HG02938 (cell line): ENCODE measurements around the gene LHX4.
"Not testable (repeated sequence)": the region's sequence is repeated elsewhere in the genome, so short reads cannot be mapped to it uniquely, and the experiment has no call there.

Source experiments
- ATAC-seq: cut with Tn5 transposase; IDR thresholded peaks from one replicate; pipeline ENCODE4 v1.9.1; 2021; ENCODE audit warnings: mild to moderate bottlenecking, moderate library complexity; ENCODE audit not compliant: unreplicated experiment

Gene LHX4

DNA sequence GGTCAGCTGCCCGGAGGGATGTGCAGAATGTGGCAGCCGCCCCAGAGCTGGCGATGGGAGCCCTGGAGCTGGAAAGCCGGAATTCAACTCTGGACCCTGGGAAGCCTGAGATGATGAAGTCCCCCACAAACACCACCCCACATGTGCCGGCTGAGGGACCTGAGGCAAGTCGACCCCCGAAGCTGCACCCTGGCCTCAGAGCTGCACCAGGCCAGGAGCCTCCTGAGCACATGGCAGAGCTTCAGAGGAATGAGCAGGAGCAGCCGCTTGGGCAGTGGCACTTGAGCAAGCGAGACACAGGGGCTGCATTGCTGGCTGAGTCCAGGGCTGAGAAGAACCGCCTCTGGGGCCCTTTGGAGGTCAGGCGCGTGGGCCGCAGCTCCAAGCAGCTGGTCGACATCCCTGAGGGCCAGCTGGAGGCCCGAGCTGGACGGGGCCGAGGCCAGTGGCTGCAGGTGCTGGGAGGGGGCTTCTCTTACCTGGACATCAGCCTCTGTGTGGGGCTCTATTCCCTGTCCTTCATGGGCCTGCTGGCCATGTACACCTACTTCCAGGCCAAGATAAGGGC lies 33.5 kb upstream of the LHX4 start:
- ATAC-seq: no peak

DNA sequence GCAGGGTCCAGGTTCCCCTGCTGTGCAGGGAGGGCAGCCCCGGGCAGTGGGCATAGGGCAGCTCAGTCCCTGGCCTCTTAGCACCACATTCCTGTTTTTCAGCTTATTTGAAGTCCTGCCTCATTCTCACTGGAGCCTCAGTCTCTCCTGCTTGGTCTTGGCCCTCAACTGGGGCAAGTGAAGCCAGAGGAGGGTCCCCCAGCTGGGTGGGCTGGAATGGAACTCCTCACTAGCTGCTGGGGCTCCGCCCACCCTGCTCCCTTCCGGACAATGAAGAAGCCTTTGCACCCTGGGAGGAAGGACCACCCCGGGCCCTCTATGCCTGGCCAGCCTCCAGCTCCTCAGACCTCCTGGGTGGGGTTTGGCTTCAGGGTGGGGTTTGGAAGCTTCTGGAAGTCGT lies 32.8 kb upstream of the LHX4 start:
- no peak for ATAC-seq

DNA sequence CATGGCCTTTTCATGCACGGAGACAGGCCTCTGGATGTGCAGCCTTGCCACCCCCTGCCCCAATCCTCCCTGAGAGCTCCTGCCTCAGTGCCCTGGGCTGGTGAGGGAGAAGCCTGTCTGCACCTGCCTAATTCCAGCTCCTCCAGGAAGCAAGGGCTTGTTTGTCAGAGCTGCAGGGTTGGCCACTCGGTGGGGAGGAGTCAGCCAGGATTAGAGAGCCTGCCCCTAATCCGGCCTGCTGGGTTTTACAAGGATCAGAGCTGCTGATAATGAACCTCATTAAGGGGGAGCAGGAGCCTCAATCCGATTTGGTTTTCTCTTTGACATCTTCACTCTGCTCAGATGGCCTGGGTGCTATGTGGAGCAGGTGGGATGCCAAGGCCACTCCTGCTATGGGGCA lies 31.9 kb upstream of the LHX4 start:
- ATAC-seq: no peak

DNA sequence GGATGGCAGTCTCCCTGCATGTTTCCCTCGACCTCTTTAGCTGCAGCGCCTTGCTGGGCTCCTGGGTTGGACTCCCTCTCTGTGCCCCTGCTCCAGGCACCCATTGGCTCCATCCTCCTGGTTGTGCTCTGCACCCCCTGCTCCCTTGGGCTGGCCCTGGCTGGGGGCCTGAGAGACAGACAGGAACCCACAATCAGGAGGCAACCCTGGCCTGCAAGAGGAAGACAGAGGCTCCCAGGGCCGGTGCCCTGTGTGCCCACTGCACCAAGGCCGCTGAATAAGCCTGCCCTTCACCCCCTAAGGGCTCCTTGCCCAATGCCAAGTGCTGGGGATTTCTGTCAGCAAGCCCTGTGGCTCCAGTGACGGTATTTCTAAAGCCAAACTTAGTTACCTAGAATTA lies 31.5 kb upstream of the LHX4 start:
- ATAC-seq: no peak

DNA sequence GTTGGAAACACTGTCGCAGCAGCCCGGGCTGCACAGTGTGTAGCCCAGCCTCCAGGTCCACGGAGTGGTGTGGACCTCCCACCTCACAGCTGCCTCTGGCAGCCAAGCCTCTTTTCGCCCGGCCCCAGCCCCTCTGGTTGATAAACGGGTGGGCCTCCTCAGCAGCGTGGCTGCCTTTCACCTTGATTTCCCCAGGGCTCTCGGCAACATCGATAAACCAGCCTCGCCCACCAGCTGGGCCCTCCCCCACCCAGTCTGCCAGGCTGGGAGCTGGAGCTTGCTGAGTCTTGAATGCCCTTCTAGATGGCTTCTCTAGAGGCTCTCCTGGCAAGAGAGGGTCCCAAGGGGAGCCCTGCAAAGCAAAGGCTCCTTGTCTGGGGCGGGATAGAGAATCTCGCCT lies 31.0 kb upstream of the LHX4 start:
- no peak for ATAC-seq

DNA sequence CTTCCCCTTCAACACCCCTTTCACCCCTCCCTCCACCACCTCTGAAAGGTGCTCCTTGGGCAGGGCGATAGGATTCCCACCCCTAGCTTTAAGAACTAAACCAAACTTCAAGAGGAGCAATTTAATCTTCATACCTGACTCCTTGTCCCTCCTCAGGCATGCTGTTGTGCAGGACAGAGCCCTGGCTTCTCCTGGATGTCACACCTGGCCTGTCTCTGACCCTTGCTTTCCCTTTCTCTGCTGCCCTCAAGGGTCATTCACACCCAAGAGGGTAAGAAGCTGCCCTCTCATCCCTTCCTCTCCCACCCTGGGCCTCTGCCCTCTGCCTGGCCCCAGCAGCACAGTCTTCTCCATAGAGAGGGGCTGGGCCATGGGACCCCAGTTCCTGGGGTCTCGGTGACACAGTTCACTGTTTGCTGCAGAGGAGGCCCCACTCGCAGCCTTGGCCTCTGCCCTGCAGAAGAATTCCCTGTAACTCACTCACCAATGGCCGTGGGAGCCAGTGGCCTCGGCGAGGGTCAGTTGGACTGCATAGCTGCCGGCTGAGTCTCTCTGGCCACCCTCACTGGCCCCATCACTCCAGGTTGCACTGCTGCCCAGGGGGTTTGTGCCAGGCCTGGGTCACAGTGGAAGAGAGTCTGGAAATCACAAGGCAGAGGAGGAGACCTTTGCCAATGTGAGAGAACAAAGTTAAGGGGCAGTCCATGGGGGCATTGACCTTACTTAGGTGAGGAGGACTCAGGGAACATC lies 28.4 kb upstream of the LHX4 start:
- no peak for ATAC-seq

DNA sequence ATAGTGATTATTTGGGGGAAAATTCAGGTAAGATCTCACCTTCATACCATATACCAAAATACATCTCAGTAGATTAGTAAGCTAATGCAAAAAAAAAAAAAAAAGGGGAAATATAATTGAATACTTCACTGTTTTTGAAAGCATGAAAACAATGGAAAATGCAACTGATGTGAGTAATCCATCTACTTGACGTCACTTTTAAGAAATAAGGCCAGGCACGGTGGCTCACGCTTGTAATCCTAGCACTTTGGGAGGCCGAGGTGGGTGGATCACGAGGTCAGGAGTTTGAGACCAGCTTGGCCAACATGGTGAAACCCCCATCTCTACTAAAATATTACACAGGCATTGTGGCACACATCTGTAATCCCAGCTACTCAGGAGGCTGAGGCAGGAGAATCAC lies 27.5 kb upstream of the LHX4 start:
- ATAC-seq: not testable (repeated sequence)

DNA sequence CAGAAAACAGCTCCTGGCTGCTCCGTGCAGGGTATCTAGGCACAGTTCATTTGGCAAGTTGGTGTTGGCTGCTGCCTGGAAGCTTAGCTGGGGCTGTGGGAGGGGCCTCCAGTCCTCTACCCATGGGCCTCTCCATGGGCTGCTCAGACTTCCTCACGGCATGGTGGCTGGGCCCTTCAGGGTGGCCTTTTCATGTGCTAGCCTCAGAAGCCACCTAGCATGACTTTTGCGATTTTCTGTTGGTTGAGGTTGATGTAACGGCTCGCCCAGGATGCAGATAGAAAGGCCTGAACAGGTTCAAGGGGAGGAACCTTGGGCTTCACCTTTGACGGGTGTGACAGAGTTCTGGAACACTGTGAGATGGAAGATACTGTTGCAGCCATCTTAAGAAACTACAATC lies 25.8 kb upstream of the LHX4 start:
- no peak for ATAC-seq

DNA sequence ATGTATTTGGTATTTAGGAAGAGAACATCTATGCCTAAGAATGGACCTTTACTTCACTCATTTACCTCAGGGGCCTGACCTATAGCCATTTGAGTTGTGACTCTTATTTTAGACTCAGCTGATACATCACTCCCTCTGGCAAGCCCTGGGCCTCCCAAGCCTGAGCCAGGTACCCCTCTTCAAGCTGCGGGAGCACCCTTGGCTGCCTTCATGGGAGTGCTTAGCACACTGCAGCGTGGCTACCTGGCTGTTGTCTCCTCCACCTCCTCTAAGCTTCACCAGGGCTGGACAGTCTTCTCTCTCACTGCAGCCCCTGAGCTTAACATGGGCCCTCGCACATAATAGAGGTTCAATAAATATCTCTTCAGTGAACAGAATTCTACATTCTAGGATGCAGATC lies 23.5 kb upstream of the LHX4 start:
- ATAC-seq: no peak

DNA sequence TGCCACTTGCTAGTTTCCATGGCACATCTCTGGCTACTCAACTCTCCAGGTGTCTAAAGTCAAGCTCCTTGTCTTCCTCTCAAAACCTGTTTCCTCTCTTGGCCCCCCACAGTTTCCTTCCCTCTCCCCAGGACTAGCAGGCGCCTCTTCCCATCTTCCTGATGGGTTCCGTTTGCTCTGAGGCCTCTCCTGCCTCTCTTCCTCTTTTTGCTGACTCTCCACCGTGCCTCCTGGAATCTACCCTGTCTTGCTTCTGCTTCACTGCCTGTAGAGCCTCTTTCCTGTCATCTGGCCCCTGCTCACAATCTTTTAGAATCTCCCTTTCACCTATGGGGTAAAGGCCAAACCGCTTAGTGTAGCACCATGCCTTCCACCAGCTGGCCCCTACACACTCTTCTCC lies 21.8 kb upstream of the LHX4 start:
- ATAC-seq: no peak

DNA sequence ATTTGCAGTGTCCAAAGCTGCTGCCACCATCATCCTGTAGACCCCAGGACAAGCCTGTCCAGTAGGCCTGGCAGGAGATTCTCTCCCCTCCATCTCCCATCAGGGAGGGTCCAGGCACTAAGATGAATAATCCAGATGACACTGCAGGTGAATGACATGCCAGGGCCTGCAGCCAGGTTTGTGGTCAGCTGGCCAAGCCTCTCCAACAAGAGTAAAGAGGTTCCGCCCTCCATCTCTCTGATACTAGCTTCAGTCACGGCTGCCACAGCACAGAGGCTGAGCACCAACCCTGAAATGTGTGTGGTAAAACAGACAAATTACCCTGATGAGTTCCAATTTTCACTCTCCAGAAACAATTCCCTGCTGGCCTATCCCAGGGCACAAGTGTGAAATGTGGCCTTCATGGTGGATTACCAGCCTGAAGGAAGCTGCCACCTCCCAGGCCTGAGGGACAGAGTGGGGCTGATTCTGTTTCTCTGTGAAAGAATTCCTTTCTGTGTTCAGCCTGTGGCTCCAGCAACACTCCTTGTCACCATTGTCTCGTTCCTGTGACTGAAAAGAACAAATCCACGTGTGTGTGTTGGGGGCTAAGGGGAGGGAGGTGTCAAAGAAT lies 19.9 kb upstream of the LHX4 start:
- ATAC-seq: no peak

DNA sequence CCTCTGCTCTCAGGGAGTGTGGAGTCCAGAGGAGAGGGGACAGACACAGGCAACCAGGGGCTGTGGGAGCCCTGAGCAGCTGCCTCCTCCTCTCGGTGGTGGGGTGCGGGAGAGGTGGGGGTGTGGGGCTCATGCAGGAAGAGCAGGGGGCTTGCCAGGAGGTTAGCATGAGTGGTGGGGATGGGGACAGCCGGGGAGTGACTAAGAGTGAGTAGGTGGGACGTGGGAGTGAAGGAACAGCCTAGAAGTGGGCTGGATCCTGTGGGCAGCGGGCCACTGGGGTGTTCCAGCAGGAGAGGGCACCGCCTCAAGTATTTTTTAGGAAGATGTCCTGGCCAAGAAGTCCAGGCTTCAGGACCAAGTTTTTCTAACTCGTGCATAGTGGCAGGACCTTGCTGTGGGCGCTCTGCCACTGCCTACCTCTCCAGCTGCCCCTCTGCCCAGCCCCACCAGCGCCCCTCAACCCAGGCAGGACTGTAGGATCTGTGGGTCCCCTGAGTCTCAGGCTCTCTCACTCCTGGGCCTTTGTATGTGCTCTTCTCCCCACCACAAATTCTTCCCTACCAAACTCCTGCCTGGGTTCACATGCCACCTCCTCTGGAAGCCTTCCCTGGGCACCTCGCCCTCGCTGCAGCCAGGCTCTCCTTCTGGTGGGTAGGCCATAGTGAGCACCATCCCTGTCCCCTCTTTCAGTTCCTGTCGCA lies 18.8 kb upstream of the LHX4 start:
- no peak for ATAC-seq

DNA sequence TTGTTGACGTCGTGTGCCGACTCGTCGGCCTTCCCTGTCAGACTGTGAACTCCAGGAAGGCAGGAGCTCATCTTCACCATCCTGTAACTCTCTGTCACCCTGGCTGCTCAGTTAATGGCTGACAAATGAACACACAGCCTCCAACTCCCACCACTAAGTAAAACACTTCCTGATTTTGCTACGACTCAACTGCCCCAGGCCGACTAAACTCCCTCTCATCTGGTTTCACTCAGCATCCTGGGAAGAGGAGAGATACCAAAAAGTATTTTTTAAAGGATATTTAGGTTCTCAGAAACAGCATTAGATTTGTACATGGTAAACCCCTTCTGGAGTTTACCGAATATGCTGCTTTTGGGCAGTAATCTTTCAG lies 18.2 kb upstream of the LHX4 start:
- ATAC-seq: no peak

DNA sequence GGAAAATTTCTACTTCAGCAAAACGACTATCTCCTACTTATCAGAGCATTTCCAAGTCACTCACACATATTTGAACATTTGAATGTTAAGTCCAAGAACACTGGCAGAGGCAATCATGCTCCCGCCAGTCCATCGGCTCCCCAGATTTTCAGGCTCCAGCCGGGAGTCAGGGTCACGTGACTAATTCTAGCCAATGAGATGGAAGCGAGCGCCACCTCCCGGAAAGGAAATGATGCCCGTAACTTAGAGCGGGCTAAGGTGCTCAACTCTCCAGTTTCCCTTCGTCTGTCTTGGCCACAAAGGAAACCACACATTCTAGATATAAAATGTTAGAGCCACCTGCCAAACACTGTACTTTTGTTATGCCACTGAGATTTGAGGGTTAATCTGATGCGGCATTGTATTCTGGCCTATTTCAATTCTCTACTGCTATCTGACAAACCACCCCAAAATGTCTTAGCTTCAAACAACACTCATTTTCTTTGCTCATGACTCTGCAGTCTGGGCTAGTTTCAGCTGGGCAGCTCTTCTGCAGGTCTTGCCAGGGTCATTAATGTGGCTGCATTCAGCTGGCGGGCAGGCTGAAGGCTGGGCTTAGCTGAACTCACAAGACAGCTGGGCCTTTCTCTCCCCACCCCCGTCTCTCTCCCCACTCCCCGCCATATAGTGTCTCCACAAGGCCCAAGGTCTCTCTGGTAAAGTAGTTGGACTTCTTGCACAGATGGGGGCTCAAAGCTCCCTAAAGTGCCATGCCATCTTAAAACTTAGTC lies 16.5 kb upstream of the LHX4 start:
- no peak for ATAC-seq

DNA sequence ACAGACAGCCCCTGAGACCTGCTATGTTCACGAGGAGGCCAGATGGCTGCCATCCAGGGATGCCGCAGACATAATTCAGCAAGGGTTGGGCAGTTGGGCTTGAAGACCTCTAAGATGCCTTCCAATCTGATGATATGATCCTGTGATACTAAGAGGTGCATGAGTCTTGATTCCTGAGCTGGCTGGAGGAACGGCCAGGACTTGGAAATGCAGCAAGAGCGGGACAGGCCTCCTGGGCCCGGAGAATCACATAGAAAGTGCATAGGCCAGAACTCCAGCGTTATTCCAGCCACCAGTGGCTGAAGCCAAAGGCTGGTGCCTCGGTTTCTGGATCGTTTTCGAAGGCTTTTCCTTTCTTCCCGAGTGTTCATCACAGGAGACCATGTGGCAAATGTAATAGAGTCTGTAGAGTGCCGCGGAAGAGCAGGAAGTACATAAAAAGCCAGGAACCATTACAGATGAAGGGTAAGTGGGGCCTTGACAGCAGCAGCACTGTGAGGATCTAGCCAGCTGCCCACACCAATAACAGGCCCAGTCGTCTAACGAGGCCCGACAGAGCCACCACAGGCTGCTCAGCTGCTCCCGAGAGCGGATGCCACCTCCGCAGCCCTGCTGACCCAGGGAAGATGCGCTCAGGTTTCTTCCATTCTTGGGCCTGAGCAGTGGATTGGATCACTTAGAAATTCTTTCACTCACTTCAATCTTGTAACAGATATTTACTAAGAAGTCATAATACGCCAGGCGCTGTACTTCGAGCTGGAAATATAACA lies 14.0 kb upstream of the LHX4 start:
- no peak for ATAC-seq

DNA sequence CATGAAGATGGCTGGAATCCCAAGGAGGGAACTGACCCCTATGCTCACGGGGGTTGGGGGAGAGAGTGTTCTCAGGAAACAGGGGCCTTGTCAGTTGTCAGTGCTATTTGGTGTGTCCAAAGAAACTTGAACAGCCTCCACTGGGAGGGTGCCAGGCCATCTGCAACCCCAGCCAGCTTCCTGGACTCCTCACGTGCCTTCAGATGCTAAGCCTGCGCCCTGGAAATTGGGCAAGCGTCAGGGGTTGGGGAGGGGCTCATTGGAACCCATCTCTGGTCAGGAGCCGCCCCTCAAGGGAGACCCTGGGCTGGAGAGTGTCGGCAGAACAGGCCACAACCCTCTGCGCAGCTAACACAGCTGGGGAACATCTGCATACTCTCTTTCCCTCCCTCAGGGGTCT lies 13.1 kb upstream of the LHX4 start:
- no peak for ATAC-seq

DNA sequence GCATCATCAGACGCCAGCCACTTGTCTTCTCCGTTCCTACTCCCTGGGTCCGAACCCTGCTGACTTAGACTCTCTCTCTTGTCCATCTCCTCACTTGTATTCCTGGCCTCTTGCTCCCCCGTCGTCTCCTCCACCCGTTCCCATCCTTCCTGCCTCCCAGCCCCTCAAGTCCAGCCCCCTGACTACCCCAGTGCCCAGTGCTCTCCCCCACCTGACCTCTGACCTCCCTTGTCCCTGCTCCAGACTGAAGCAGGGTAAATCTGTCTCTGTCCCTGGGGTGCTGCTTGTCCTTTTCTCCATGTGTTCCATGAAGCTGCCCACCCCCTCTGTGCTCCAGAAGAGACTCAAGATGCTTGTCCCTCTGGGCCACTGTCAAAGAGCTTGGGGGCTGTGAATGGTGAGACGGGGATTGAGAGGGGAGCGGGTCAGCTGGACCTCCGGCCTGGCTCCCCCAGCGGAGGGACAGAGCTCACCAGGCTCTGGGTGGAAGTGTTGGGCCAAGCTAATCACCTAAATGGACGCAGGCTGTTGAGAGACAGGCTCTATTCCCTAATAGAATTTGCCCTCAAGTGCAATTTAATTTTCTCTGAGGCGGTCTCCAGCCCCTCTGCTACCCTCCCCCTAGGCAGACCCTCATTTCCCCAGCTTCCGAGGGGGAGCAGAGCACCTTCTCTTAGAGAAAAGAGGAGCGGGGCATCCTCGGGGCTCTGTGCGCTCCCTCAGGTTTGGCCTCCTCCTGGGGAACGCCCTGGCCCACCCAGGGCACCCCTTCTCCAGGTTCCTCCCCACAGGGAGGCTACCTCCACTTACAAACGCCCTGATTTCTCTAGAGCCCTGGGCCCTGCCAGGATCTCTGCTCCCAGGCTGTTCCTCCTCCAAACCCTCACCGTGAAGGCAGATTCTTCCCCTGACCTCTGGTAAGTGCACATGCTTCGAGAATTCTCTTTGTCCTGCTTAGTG lies 11.0 kb upstream of the LHX4 start:
- no peak for ATAC-seq

DNA sequence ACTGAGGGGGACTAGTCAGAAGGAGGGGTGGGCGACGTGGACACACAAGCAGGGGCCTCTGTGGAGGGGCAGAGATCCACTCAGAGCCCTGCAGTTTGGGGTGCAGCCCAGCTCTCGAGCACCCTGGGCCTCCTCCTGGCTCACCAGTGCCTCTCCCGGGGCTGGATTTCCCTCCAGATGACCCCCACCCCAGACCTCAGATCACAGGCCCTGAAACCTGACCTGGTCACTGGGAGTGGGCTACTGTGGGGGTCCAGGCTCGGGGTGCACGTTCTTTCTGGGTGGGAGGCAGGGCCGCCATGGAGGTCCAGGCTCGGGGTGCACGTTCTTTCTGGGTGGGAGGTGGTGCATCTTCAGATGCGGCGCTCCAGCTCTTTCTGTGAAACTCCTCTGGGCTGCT lies 10.3 kb upstream of the LHX4 start:
- no peak for ATAC-seq

DNA sequence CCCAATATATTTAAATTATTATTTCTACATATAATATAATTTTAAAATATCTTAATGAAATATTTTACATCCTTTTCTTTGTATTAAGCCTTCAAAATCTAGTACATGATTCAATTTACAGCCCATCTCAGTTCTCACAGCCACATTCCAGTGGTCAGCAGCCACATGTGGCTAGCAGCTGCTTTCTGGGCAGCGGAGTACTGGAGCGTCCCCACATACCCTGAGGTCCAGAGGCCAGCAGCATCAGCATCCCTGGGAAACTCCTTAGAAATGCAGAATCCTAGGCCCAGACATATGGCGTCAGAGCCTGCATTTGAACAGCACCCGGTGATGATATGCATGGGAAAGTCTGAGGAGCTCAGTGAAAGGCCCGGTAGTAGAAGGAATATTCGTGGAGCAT lies 8.6 kb upstream of the LHX4 start:
- no peak for ATAC-seq
